ENCODE measurements around the gene ENTPD2.

The ENTPD2 gene

DNA sequence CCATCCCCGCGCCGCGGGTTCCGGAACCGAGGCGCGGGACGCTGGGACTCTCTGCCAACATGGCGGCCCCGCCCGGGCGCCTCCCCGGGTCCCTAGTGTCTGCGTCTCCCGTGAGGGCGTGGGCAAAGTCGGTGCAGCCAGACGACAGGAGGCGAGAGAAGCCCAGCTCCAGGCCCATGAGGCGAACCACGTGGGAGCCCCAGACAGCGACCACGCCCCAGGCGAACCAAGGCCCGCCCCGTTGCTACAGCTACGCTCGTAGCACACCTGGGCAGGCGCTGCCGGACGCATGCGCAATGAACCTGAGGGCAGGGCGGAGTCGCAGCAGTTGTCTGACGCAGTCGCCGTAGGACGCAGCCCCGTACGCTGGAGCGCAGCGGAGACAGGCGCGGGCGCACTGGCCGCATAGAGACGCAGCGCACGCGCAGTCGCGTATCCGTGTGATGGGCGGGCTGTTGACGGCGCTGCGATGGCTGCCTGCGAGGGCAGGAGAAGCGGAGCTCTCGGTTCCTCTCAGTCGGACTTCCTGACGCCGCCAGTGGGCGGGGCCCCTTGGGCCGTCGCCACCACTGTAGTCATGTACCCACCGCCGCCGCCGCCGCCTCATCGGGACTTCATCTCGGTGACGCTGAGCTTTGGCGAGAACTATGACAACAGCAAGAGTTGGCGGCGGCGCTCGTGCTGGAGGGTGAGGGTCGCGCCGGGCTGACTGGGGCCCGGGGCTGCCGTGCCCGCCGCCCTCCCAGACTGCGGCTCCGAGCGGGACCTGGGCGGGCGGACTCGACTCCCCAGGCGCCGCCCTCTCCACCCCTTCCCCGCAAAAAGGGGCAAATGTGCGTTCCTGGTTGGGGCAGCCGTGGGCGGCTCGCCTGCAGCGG lies 32.9 kb upstream of the ENTPD2 start, which contains the start of gene MAN1B1:
TSS of gene MAN1B1 (plus strand) at position 455 of the 878 bp plus-strand sequence. CDS start at position 470, 15 bp downstream.
- H3K4me3 ChIP-seq (ENCODE audit: insufficient read depth, low read length, poor library complexity, severe bottlenecking) = peak within 1 kb of the TSS; percentile 83

DNA sequence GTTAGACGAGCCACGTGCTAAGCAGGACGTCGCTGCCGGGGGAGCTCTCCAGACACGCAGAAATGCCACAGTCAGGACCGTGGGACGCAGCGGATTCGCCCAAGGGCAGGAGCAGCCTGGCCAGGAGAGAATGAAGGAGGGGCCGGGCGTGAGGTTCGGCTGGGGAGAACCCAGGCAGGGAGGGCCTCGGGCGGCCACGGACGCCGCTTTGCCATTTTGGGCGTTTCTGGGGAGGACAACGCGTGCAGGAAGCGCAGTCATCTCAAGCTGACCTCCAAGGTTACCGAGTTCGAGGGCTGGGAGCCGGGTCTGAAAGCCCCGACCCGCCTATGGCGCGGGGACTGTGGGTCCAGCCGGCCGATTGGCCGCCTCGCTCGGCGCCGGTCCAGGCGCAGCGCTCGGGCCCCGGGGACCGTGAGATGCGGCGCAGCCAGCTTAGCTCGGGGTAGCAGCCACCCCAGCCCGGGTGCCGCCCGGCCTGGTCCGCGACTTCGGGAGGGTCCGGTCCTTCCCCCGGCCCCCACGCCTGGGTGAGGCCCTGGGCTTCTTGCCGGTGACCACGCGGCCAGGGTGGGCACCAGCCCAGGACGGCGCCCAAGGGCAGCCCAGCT lies 32.2 kb upstream of the ENTPD2 start:
- H2AFZ ChIP-seq (ENCODE audit: low read depth, low read length, severe bottlenecking) = peak overlapping the region; percentile 27
- TF ChIP-seq CTCF (IDR thresholded peaks at IDR 0.05; ENCODE audit: insufficient read depth, low read length, poor library complexity, severe bottlenecking) = no peak
- no peak for TF ChIP-seq EZH2phosphoT487 (conservative IDR thresholded peaks at IDR 0.05; ENCODE audit: low read length)
- peak overlapping the region; percentile 83 for H3K9ac ChIP-seq (ENCODE audit: low read length)
- H3K27ac ChIP-seq (ENCODE audit: low read depth, low read length) = peak overlapping the region; percentile 71
- H3K9me3 ChIP-seq (ENCODE audit: insufficient read depth, low read length) = no peaks in the 10 kb centered on the region
- no peaks in the 10 kb centered on the region for H4K20me1 ChIP-seq (ENCODE audit: low read depth, low read length)
- peak overlapping the region; percentile 76 for H3K4me2 ChIP-seq (ENCODE audit: low read depth, low read length, poor library complexity, severe bottlenecking)
- no peaks in the 10 kb centered on the region for H3K9me2 ChIP-seq (replicated peaks; ENCODE audit: insufficient read depth, low read length)
- H3K36me3 ChIP-seq (ENCODE audit: low read length) = no peaks in the 10 kb centered on the region
- no peaks in the 10 kb centered on the region for H3K27me3 ChIP-seq (ENCODE audit: low read length)
- peaks cover 4% of the 10 kb centered on the region for H3F3A ChIP-seq (ENCODE audit: insufficient read depth)
- H3K79me2 ChIP-seq (ENCODE audit: insufficient read depth, low read length) = no peaks in the 10 kb centered on the region
- H3K4me3 ChIP-seq (ENCODE audit: insufficient read depth, low read length, poor library complexity, severe bottlenecking) = peak overlapping the region; percentile 56

More for the DNA sequence above, 32.9 kb upstream of the ENTPD2 start, which contains the start of gene MAN1B1:
- Histone ChIP-seq H3K27me3 (ENCODE audit: low read length) (no peaks in the 10 kb centered on the region), H3K9ac (ENCODE audit: low read length) (peak within 1 kb of the TSS; percentile 90), H2AFZ (ENCODE audit: low read depth, low read length, severe bottlenecking) (peak within 1 kb of the TSS; percentile 83), H3K9me3 (ENCODE audit: insufficient read depth, low read length) (no peaks in the 10 kb centered on the region), H3K27ac (ENCODE audit: low read depth, low read length) (peak within 1 kb of the TSS; percentile 71), H3F3A (ENCODE audit: insufficient read depth) (peaks cover 4% of the 10 kb centered on the region), H3K9me2 (replicated peaks; ENCODE audit: insufficient read depth, low read length) (no peaks in the 10 kb centered on the region), H3K79me2 (ENCODE audit: insufficient read depth, low read length) (no peaks in the 10 kb centered on the region), H3K36me3 (ENCODE audit: low read length) (no peaks in the 10 kb centered on the region), H3K4me2 (ENCODE audit: low read depth, low read length, poor library complexity, severe bottlenecking) (peak within 1 kb of the TSS; percentile 81), H4K20me1 (ENCODE audit: low read depth, low read length) (no peaks in the 10 kb centered on the region)
- TF ChIP-seq CTCF (IDR thresholded peaks at IDR 0.05; ENCODE audit: insufficient read depth, low read length, poor library complexity, severe bottlenecking) (no peak), EZH2phosphoT487 (conservative IDR thresholded peaks at IDR 0.05; ENCODE audit: low read length) (no peak)

GRCh38 chr9:137084526-137084925 lies 30.7 kb upstream of the ENTPD2 start:
- Histone ChIP-seq H3K27me3 (ENCODE audit: low read length) (no peaks in the 10 kb centered on the region), H3K4me2 (ENCODE audit: low read depth, low read length, poor library complexity, severe bottlenecking) (no peak overlapping the region), H4K20me1 (ENCODE audit: low read depth, low read length) (no peaks in the 10 kb centered on the region)

More at GRCh38 chr9:137084526-137084925, 30.7 kb upstream of the ENTPD2 start:
- TF ChIP-seq CTCF (IDR thresholded peaks at IDR 0.05; ENCODE audit: insufficient read depth, low read length, poor library complexity, severe bottlenecking) = no peak
- TF ChIP-seq EZH2phosphoT487 (conservative IDR thresholded peaks at IDR 0.05; ENCODE audit: low read length) = no peak
- Histone ChIP-seq H3F3A (ENCODE audit: insufficient read depth) (peaks cover 4% of the 10 kb centered on the region), H3K79me2 (ENCODE audit: insufficient read depth, low read length) (no peaks in the 10 kb centered on the region), H3K9ac (ENCODE audit: low read length) (no peak overlapping the region), H3K4me3 (ENCODE audit: insufficient read depth, low read length, poor library complexity, severe bottlenecking) (no peak overlapping the region), H3K9me3 (ENCODE audit: insufficient read depth, low read length) (no peaks in the 10 kb centered on the region), H3K36me3 (ENCODE audit: low read length) (no peaks in the 10 kb centered on the region), H3K9me2 (replicated peaks; ENCODE audit: insufficient read depth, low read length) (no peaks in the 10 kb centered on the region), H2AFZ (ENCODE audit: low read depth, low read length, severe bottlenecking) (no peak overlapping the region), H3K27ac (ENCODE audit: low read depth, low read length) (no peak overlapping the region)
